NT2/D1 (cell line): Measurements from ENCODE around the gene NCAPG2.

Source experiments
- SUZ12 ChIP-seq: IDR thresholded peaks from 2 replicates; pipeline ENCODE4 v1.6.1; 2011; ENCODE audit not compliant: insufficient read length, insufficient read depth; ENCODE audit errors: extremely low read depth
- ZNF274 ChIP-seq: IDR thresholded peaks from 2 replicates; pipeline ENCODE4 v1.6.1; 2011; ENCODE audit warnings: mild to moderate bottlenecking, low read depth, low read length

- TF ChIP-seq SUZ12 (no peak), ZNF274 (no peak)
These were observed 44.8 kb upstream of the NCAPG2 start for GRCh38 chr7:158749396-158749795.
